Endothelial cell of umbilical vein (primary cell): ENCODE results near the gene MACROD2. TPM values are rescaled to one million over a fixed set of nuclear protein-coding genes. Genes with fewer than 3 reads are reported as not detected.

Experiments
- BruUV-seq: library from RNA; stranded (reverse); fragments of 400-500 nt; replicated peaks from 2 replicates; lab custom pipeline; 2021; lab: Mats Ljungman, UMichigan
- CTCF ChIA-PET: fragments of 300-600, 350-600 bp; sonication (Branson Sonifier 250); formaldehyde crosslinking; loops from one replicate; lab custom pipeline; 2021; ENCODE audit warnings: antibody characterized with exemption, inconsistent platforms; lab: Charles Lee
- POLR2A ChIA-PET: fragments of 300-600, 350-600 bp; sonication (Branson Sonifier 250); formaldehyde crosslinking; loops from one replicate; lab custom pipeline; 2021; ENCODE audit warnings: antibody characterized with exemption, inconsistent platforms; lab: Charles Lee
- DNase-seq: peaks from one replicate; pipeline ENCODE4 v3.0.0-alpha.2; 2011; ENCODE audit warnings: low read depth, low spot score
- FAIRE-seq: peaks from 2 replicates; lab custom pipeline; 2011; peaks lifted over from hg19 to GRCh38; lab: Jason Lieb, UNC
- H2AFZ ChIP-seq: 2 replicates; pipeline ENCODE4 v1.6.0; 2012; ENCODE audit warnings: low read depth, low read length, control low read depth, inconsistent platforms
- H3K27ac ChIP-seq: 2 replicates; pipeline ENCODE4 v1.5.1; 2011; ENCODE audit warnings: low read depth, mild to moderate bottlenecking, control low read depth, low read length, moderate library complexity; ENCODE audit not compliant: insufficient read depth
- H3K27me3 ChIP-seq, 2 experiments: 2 replicates each; pipeline versions ENCODE4 v1.6.0 to v1.6.1; 2011; ENCODE audit warnings: low read length in 2 of 2, mixed read lengths in 1 of 2; ENCODE audit not compliant: control insufficient read depth in 2 of 2, insufficient read depth in 2 of 2
- H3K36me3 ChIP-seq, 2 experiments: 2 replicates in 1 of 2; 3 replicates in 1 of 2; pipeline ENCODE4 v1.5.1; 2011; ENCODE audit warnings: low read length in 2 of 2, mild to moderate bottlenecking in 1 of 2, moderate library complexity in 1 of 2; ENCODE audit not compliant: control insufficient read depth in 2 of 2, insufficient read depth in 2 of 2; ENCODE audit errors: extremely low read depth in 1 of 2
- H3K4me1 ChIP-seq: 3 replicates; pipeline ENCODE4 v1.5.1; 2011; ENCODE audit warnings: mild to moderate bottlenecking, low read length; ENCODE audit not compliant: control insufficient read depth, insufficient read depth; ENCODE audit errors: extremely low read depth
- H3K4me2 ChIP-seq: 2 replicates; pipeline ENCODE4 v1.6.1; 2011; ENCODE audit warnings: low read length, control low read depth, mixed read lengths; ENCODE audit not compliant: insufficient read depth
- H3K4me3 ChIP-seq, 3 experiments: fragments of 200-600 bp in 1 of 3; sonication (generic), shearing (Covaris generic) in 1 of 3; replicated peaks in 1 of 3; 2 replicates each; pipeline ENCODE4 v1.5.1; 2011 to 2016; ENCODE audit warnings: control low read depth in 3 of 3, low read length in 3 of 3, mild to moderate bottlenecking in 2 of 3, inconsistent platforms in 1 of 3, low read depth in 1 of 3, moderate library complexity in 1 of 3; ENCODE audit not compliant: insufficient read depth in 1 of 3
- H3K79me2 ChIP-seq: 2 replicates; pipeline ENCODE4 v1.6.0; 2012; ENCODE audit warnings: low read length, inconsistent platforms; ENCODE audit not compliant: control insufficient read depth, insufficient read depth
- H3K9ac ChIP-seq: replicated peaks from 2 replicates; pipeline ENCODE3; 2011; ENCODE audit warnings: low read length, control low read depth; ENCODE audit not compliant: insufficient read depth; ENCODE audit errors: extremely low read depth
- H3K9me1 ChIP-seq: replicated peaks from 3 replicates; pipeline ENCODE4 v1.6.0; 2011; ENCODE audit warnings: mild to moderate bottlenecking, low read length; ENCODE audit not compliant: control insufficient read depth, insufficient read depth; ENCODE audit errors: extremely low read depth
- H3K9me3 ChIP-seq: replicated peaks from 2 replicates; pipeline ENCODE4 v1.5.1; 2012; ENCODE audit warnings: low read length, inconsistent platforms; ENCODE audit not compliant: control insufficient read depth, insufficient read depth
- H4K20me1 ChIP-seq: replicated peaks from 2 replicates; pipeline ENCODE3; 2011; ENCODE audit warnings: mild to moderate bottlenecking, low read length; ENCODE audit not compliant: control insufficient read depth, insufficient read depth; ENCODE audit errors: extremely low read depth
- CTCF ChIP-seq, 2 donors: IDR thresholded peaks; 1 replicate in 1 of 2; 2 replicates in 1 of 2; pipeline ENCODE4 v1.5.1; 2011; ENCODE audit warnings: low read length in 2 of 2, mild to moderate bottlenecking in 2 of 2, moderate library complexity in 2 of 2, control low read depth in 1 of 2, inconsistent platforms in 1 of 2, low read depth in 1 of 2; ENCODE audit not compliant: insufficient read depth in 1 of 2; ENCODE audit errors: extremely low read depth in 1 of 2
- EZH2 ChIP-seq: IDR thresholded peaks from 2 replicates; pipeline ENCODE4 v1.6.1; 2012; ENCODE audit warnings: borderline replicate concordance, low read depth, mild to moderate bottlenecking, moderate library complexity, low read length, inconsistent platforms; ENCODE audit not compliant: severe bottlenecking
- FOS ChIP-seq: IDR thresholded peaks from 2 replicates; pipeline ENCODE4 v1.6.1; 2011; ENCODE audit warnings: mild to moderate bottlenecking, low read length, moderate library complexity, borderline replicate concordance; ENCODE audit not compliant: insufficient read depth
- GATA2 ChIP-seq: IDR thresholded peaks from 2 replicates; pipeline ENCODE4 v1.7.0; 2011; ENCODE audit warnings: low read depth, mild to moderate bottlenecking, moderate library complexity, mixed read lengths, low read length; ENCODE audit not compliant: insufficient read length, insufficient read depth
- JUN ChIP-seq: IDR thresholded peaks from 2 replicates; pipeline ENCODE4 v1.6.1; 2011; ENCODE audit warnings: borderline replicate concordance, low read depth; ENCODE audit not compliant: insufficient read length, insufficient read depth
- MYC ChIP-seq: IDR thresholded peaks from one replicate; pipeline ENCODE4 v1.6.1; 2011; ENCODE audit warnings: mild to moderate bottlenecking, low read depth, low read length
- POLR2AphosphoS5 ChIP-seq: IDR thresholded peaks from 2 replicates; pipeline ENCODE4 v1.6.1; 2012; ENCODE audit warnings: low read depth, mild to moderate bottlenecking, control low read depth, low read length, moderate library complexity; ENCODE audit not compliant: insufficient read depth
- dilution Hi-C: fragments of 300-500 bp; cut with MboI; formaldehyde crosslinking; loops from one replicate; pipeline ENCODE4 v1.15.0; 2019; ENCODE audit warnings: low sequenced_read_pairs; ENCODE audit not compliant: extremely low pct_ligation_motif_present
- intact Hi-C: fragments of 100-400 bp; cut with micrococcal nuclease; formaldehyde crosslinking; loops from one replicate; pipeline ENCODE4 v1.10.0; 2022
- polyA plus RNA-seq, 4 experiments: library from polyadenylated mRNA; depleted of rRNA in 3 of 4; stranded (reverse) in 3 of 4; unstranded in 1 of 4; fragments of >200 nt; gene quantifications; 2 replicates each; pipeline versions ENCODE4 v1.2.1 to v1.2.3, GENCODE V29; 2011 to 2012; ENCODE audit warnings: missing spikeins in 1 of 4
- total RNA-seq: library from RNA; stranded (reverse); gene quantifications from 2 replicates; pipeline ENCODE4 v1.2.3, GENCODE V29; 2021
- TF ChIP-seq, protein P1 (sequence below): IDR thresholded peaks from 2 replicates; pipeline ENCODE4 v1.6.1; 2011; ENCODE audit not compliant: insufficient read depth, insufficient read length

The MACROD2 gene
- total and polyA plus RNA-seq, 2 donors (not counting 3 experiments of a cell fraction or from before 2014, with no cell fraction given): 0.11 to 0.73 TPM

DNA sequence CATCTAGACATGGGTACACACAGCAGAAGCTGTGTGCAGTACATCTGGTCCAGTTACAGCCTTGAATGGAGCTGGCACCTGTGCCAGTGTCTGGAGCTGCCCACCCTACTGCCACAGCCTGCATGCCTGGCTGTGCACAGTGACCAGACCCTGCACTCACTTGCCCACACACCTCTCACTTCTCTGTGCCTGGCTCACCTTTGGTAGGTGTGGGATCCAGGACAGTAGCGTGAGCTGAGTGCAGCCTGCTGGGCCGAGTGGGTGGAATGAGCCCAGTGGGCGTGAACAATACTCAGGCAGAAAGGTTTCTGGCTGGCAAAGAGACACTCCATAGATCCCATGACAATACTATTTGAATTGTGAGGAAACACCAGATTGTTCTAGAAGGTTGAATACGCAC, 1181.6 kb downstream of the MACROD2 start:
- Histone ChIP-seq H4K20me1 (no peaks in the 10 kb centered on the region), H3K9me1 (no peaks in the 10 kb centered on the region), H3K4me2 (no peak overlapping the region), H3K9me3 (no peaks in the 10 kb centered on the region), H3K79me2 (no peaks in the 10 kb centered on the region), H2AFZ (no peak overlapping the region), H3K36me3 (no peaks in the 10 kb centered on the region), H3K4me1 (no peaks in the 10 kb centered on the region), H3K4me3 (no peak overlapping the region), H3K27me3 (no peaks in the 10 kb centered on the region), H3K9ac (no peak overlapping the region), H3K27ac (no peak overlapping the region)
- ChIA-PET CTCF (no interaction called here), POLR2A (no interaction called here)
- dilution Hi-C loops (no loop called here), intact Hi-C loops (no loop called here)
- BruUV-seq: no TSS peak
- TF ChIP-seq, protein P1, sequence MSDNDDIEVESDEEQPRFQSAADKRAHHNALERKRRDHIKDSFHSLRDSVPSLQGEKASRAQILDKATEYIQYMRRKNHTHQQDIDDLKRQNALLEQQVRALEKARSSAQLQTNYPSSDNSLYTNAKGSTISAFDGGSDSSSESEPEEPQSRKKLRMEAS: no peak
- TF ChIP-seq POLR2AphosphoS5 (no peak), EZH2 (no peak), GATA2 (no peak), MYC (no peak), JUN (no peak)
- DNase-seq: no peak
- no peak for FAIRE-seq

DNA sequence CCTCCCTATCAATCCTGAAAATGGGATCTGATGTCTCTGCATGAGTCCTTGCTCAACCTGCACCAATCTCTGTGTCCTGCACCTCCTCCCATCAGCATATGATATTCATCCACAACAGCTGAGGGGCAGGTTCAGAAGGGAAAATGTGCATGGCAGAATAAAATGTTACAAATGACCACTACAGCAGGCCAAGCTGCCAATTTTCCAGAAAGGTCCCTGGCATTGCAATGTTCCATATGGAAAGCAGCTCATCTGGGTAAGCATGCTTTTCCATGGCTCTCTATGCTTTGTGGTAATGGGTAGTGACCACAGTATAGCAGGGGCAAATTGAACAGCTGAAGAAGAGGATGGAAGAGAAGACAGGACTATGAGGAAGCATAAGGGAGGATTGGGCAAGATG, 1183.3 kb downstream of the MACROD2 start:
- Histone ChIP-seq H3K27ac (no peak overlapping the region), H3K4me1 (no peaks in the 10 kb centered on the region), H3K4me2 (no peak overlapping the region), H2AFZ (no peak overlapping the region), H3K27me3 (no peaks in the 10 kb centered on the region), H3K9me1 (no peaks in the 10 kb centered on the region), H3K36me3 (no peaks in the 10 kb centered on the region), H3K4me3 (no peak overlapping the region), H3K9ac (no peak overlapping the region), H3K9me3 (no peaks in the 10 kb centered on the region), H3K79me2 (no peaks in the 10 kb centered on the region), H4K20me1 (no peaks in the 10 kb centered on the region)
- FAIRE-seq: no peak
- POLR2A ChIA-PET: interaction anchor here (0.6 kb wide), 1 partner anchor 782 kb away, joined by 6 read pairs; no protein-coding TSS in a partner anchor
- no TSS peak for BruUV-seq
- intact Hi-C loops: no loop called here
- no peak for DNase-seq
- dilution Hi-C loops: no loop called here
- TF ChIP-seq CTCF (IDR thresholded peaks at IDR 0.05; ENCODE audit: extremely low read depth in 1 of 2, insufficient read depth in 1 of 2, low read depth in 1 of 2, low read length in 2 of 2): no peak
- no peak for TF ChIP-seq GATA2
- no peak for TF ChIP-seq FOS
- no peak for TF ChIP-seq EZH2
- TF ChIP-seq, protein P1: no peak
- TF ChIP-seq MYC: no peak
- CTCF ChIA-PET: interaction anchor here (0.7 to 1.6 kb wide), 3 partner anchors 10 to 15 kb away, joined by 3 to 4 read pairs (median 3); no protein-coding TSS in a partner anchor
